ENCODE data around the gene AKAIN1. TPM values are rescaled to one million over a fixed set of nuclear protein-coding genes. Genes with fewer than 3 reads are reported as not detected.

AKAIN1 gene
- not detected in 2 replicates for polyA plus RNA-seq (2012; rRNA removed)
- polyA plus RNA-seq (2012; cell fraction: cytosol; rRNA removed), result not detected in 2 replicates
- polyA plus RNA-seq (2012; cell fraction: nucleus; rRNA removed), result not detected in 2 replicates

- 9% methylated on average over 11 of the region's 37 CpGs for WGBS (ENCODE audit: low lambda C conversion rate)
- DNase-seq, result peak; percentile 60
- ChIA-PET CTCF (no interaction called here), POLR2A (no interaction called here)
- Histone ChIP-seq H3K4me3 (ENCODE audit: low read depth in 2 of 2, low read length in 1 of 2) (no peak within 1 kb of the TSS; a peak in 1 of 4 replicates), H3K4me2 (no peak within 1 kb of the TSS), H2AFZ (ENCODE audit: low read depth) (no peak within 1 kb of the TSS), H3K79me2 (ENCODE audit: insufficient read depth) (no peaks in the 10 kb centered on the region), H3K4me1 (ENCODE audit: control insufficient read depth in 1 of 2, insufficient read depth in 2 of 2, low read depth in 1 of 2, low read length in 1 of 2) (no peaks in the 10 kb centered on the region; a peak in 1 of 4 replicates), H3F3A (replicated peaks; ENCODE audit: insufficient read depth) (no peaks in the 10 kb centered on the region), H3K9ac (no peak within 1 kb of the TSS), H3K36me3 (replicated peaks in 1 of 2; ENCODE audit: control insufficient read depth in 1 of 2, insufficient read depth in 2 of 2, low read length in 1 of 2) (no peaks in the 10 kb centered on the region), H3K27me3 (ENCODE audit: insufficient read depth) (peaks cover 16% of the 10 kb centered on the region), H3K27ac (ENCODE audit: low read depth in 2 of 2, low read length in 1 of 2) (no peak within 1 kb of the TSS), H4K20me1 (ENCODE audit: insufficient read depth) (no peaks in the 10 kb centered on the region), H3K9me3 (no peaks in the 10 kb centered on the region), H3K9me2 (no peaks in the 10 kb centered on the region)
- TF ChIP-seq, protein P1, sequence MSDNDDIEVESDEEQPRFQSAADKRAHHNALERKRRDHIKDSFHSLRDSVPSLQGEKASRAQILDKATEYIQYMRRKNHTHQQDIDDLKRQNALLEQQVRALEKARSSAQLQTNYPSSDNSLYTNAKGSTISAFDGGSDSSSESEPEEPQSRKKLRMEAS (IDR thresholded peaks at IDR 0.05; ENCODE audit: low read depth), result no peak
- peak; percentile 97 for TF ChIP-seq REST (IDR thresholded peaks at IDR 0.05; ENCODE audit: low read depth, low read length)
- TF ChIP-seq ELF1 (IDR thresholded peaks at IDR 0.05), result no peak
These were observed at the start of gene AKAIN1 for GRCh38 chr18:5197032-5197434. Gene AKAIN1 (minus strand): TSS chr18:5197257. CDS start chr18:5197053, 204 bp downstream.

DNA sequence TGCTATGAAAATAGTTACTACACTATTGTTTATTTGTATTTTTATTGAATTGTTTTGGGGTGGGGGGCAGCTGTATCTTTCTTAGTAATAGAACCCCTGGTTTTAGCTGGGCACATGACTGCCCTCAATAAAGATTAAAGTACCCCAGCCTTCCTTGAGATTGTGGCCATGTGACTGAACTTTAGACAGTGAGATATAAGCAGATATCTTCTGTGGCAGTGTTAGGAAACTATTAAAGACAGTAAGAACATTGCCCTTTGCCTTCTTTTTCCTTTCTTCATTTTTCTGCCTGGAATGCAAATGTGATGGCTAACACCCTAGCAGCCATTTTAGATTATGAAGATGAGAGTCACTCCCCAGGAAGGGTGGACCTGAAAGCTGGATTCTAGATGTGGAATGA lies 47.9 kb upstream of the AKAIN1 start:
- Histone ChIP-seq H4K20me1 (ENCODE audit: insufficient read depth) (no peaks in the 10 kb centered on the region), H3K9ac (no peak overlapping the region), H3F3A (replicated peaks; ENCODE audit: insufficient read depth) (no peaks in the 10 kb centered on the region), H3K4me1 (ENCODE audit: control insufficient read depth in 1 of 2, insufficient read depth in 2 of 2, low read depth in 1 of 2, low read length in 1 of 2) (no peaks in the 10 kb centered on the region), H3K27me3 (ENCODE audit: insufficient read depth) (no peaks in the 10 kb centered on the region), H3K4me3 (ENCODE audit: low read depth in 2 of 2, low read length in 1 of 2) (no peak overlapping the region), H3K9me2 (no peaks in the 10 kb centered on the region), H3K79me2 (ENCODE audit: insufficient read depth) (peaks cover 3% of the 10 kb centered on the region; the same call in 1 of the 2 replicates), H3K27ac (ENCODE audit: low read depth in 2 of 2, low read length in 1 of 2) (no peak overlapping the region), H3K4me2 (no peak overlapping the region), H2AFZ (ENCODE audit: low read depth) (no peak overlapping the region), H3K9me3 (no peaks in the 10 kb centered on the region), H3K36me3 (replicated peaks in 1 of 2; ENCODE audit: control insufficient read depth in 1 of 2, insufficient read depth in 2 of 2, low read length in 1 of 2) (peaks cover 0 to 10% of the 10 kb centered on the region in 2 experiments)
- ChIA-PET CTCF (interaction anchor here (0.9 to 1.5 kb wide), 2 partner anchors 11 to 356 kb away, joined by 3 to 4 read pairs; no protein-coding TSS in a partner anchor), POLR2A (interaction anchor here (0.6 kb wide), 1 partner anchor 45 kb away, joined by 3 read pairs; no protein-coding TSS in a partner anchor)
- DNase-seq, result no peak
- TF ChIP-seq RCOR1 (IDR thresholded peaks at IDR 0.05; ENCODE audit: low read length) (no peak), FOXM1 (IDR thresholded peaks at IDR 0.05; ENCODE audit: low read depth) (no peak), GATA2 (CRISPR knock-in tag; IDR thresholded peaks at IDR 0.05) (no peak), GABPA (IDR thresholded peaks at IDR 0.05; ENCODE audit: low read depth) (no peak), MXI1 (IDR thresholded peaks at IDR 0.05; ENCODE audit: low read depth, low read length) (no peak), RAD21 (IDR thresholded peaks at IDR 0.05; ENCODE audit: low read length) (no peak), ELF1 (IDR thresholded peaks at IDR 0.05) (no peak)
- TF ChIP-seq, protein P2, sequence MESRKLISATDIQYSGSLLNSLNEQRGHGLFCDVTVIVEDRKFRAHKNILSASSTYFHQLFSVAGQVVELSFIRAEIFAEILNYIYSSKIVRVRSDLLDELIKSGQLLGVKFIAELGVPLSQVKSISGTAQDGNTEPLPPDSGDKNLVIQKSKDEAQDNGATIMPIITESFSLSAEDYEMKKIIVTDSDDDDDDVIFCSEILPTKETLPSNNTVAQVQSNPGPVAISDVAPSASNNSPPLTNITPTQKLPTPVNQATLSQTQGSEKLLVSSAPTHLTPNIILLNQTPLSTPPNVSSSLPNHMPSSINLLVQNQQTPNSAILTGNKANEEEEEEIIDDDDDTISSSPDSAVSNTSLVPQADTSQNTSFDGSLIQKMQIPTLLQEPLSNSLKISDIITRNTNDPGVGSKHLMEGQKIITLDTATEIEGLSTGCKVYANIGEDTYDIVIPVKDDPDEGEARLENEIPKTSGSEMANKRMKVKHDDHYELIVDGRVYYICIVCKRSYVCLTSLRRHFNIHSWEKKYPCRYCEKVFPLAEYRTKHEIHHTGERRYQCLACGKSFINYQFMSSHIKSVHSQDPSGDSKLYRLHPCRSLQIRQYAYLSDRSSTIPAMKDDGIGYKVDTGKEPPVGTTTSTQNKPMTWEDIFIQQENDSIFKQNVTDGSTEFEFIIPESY (IDR thresholded peaks at IDR 0.05; ENCODE audit: borderline replicate concordance, low read depth), result no peak
- TF ChIP-seq, protein P3, sequence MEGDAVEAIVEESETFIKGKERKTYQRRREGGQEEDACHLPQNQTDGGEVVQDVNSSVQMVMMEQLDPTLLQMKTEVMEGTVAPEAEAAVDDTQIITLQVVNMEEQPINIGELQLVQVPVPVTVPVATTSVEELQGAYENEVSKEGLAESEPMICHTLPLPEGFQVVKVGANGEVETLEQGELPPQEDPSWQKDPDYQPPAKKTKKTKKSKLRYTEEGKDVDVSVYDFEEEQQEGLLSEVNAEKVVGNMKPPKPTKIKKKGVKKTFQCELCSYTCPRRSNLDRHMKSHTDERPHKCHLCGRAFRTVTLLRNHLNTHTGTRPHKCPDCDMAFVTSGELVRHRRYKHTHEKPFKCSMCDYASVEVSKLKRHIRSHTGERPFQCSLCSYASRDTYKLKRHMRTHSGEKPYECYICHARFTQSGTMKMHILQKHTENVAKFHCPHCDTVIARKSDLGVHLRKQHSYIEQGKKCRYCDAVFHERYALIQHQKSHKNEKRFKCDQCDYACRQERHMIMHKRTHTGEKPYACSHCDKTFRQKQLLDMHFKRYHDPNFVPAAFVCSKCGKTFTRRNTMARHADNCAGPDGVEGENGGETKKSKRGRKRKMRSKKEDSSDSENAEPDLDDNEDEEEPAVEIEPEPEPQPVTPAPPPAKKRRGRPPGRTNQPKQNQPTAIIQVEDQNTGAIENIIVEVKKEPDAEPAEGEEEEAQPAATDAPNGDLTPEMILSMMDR (IDR thresholded peaks at IDR 0.05), result no peak
- TF ChIP-seq, protein P4, sequence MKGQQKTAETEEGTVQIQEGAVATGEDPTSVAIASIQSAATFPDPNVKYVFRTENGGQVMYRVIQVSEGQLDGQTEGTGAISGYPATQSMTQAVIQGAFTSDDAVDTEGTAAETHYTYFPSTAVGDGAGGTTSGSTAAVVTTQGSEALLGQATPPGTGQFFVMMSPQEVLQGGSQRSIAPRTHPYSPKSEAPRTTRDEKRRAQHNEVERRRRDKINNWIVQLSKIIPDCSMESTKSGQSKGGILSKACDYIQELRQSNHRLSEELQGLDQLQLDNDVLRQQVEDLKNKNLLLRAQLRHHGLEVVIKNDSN (IDR thresholded peaks at IDR 0.05; ENCODE audit: borderline replicate concordance, low read depth), result no peak
